GM19467 (cell line): ENCODE measurements around the gene NSMCE3.
A peak's percentile ranks its signal among the peaks of the same experiment; 100 is the strongest.
"Not testable (repeated sequence)": the region's sequence is repeated elsewhere in the genome, so short reads cannot be mapped to it uniquely, and the experiment has no call there.

Experiments used
- ATAC-seq: cut with Tn5 transposase; IDR thresholded peaks from one replicate; pipeline ENCODE4 v1.9.1; 2021; ENCODE audit warnings: mild to moderate bottlenecking, moderate library complexity; ENCODE audit not compliant: unreplicated experiment

The NSMCE3 gene

DNA sequence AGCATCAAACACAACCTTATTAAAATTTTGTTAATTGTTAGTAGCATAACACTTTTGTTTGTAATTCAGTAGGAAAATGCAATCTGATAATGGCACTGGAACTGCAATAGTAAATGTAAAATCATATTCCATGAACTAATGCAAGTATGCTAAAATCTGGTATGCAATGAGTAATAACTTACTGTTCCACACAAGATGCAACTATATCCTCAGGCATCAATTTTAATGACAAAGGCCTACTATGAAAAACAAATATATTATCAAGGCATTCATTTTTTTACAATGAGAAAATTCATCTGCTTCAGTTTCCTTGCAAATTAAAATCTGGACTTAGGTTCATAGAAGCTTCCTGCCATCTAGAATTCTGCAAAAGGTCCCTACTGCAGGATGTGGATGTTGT is 1.4 kb upstream of the NSMCE3 start:
- no peak for ATAC-seq

DNA sequence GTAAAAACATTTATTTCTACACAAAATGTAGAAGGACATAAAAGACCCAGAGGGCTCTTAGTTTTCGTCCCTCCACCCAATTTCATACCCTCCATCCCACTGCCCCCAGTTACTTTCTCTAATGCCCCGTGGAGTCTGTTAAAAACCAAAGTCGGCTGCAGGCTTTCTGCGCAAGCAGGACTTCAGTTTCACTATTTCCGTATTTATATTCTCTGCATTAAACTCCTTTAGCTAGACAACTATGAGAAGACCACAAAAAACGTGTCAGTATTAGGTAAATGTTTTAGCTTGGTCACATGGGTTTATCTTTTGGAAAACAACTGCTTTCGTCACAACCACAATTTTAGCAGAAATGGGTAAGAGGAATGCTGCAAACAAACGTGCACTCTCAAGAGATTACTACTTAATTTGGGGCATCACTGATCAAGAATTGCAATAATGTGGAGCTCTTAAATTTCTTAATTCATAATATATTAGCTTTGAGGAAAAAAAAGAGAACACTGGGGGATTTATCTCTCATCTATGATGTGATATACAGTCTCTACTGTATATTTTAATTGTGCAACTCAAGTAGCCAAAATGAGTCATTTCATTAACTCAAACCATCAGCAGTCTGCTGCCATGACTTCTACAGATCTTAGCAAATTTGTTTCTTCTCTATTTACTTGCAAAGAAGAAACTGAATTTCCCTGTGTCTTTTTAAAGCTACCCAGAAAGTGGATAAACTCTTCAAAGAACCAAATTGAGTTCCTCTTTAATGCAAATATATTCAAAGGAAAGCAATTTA is 740 bp upstream of the NSMCE3 start:
- peak; percentile 30 for ATAC-seq

DNA sequence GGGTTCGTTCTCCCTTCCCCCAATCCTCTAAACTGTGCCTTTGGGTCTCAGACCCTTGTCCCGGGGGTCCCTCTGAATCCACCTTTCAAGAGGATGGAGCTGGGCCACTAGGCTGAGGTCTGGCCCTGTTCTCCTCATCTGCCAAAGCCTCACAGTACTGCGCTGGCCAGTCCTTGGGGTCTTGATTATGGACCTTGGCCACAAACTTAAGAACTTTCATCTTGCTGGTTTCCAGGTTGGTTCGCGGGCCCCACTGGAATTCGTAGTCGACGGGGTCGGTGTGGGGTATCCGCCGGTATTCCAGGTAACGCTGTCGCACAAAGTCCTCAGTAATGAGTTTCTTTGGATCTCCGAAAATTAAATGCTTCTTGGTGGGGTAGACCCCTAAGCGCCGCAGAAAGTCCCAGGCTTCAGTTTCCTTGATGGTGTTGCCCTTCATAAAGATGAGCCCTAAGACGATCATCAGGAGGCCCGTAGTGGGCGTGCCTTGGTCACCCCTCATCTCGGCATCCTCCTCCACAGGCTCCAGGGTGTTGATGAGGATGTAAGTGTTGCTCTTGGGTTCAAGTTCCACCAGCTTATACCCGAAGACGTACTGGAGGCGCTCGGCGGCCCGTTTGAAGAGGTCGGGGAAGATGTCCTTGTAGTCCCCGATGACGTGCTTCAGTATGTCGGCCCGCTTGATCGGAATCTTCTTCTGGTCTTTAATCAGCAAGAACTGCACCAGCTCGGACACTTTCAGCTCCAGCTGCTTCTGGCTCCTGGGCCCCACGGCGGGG is 727 bp downstream of the NSMCE3 start:
- ATAC-seq = peak; percentile 15

DNA sequence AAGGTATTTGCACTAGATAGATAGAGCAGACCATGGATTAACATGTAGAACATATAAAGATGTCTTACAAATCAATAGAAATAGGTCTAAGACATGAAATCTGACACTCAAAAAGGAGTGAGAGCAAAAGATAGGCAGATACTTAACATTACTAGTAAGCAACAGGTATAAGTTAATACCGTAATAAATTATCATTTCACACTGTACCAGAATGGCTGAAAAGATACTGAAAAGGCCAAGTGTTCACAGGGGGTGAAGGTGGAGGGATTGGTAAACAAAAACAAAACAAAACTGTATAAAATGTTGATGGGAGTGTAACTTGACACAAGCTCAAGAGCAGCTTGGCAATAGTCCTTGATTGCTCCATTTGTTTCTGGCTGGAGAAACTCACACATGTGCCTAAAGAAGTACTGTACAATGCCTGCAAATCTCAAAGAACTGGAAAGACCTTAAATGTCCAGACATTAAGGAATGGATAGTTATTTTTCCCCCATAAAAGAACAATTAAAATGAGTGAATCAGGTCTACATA is 3.5 kb downstream of the NSMCE3 start:
- ATAC-seq = no peak

DNA sequence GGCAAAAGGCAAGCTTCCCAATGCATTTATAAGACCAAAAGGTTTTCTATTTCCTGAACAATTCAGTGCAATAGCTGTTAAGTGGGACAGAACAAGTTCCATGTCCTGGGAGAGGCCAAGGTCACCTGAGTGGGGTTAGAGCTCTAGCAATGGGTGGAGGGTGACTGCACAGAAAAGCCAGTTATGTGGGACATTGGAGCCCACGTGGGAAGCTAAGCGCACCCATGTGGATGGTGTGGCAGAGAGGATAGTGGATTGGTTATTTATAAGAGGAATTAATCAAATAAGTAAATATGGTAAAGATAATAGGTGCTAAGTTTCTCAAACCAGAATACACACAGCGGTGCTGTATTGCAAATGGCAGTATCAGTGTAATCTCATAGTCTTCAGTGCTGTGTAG is 6.3 kb downstream of the NSMCE3 start:
- no peak for ATAC-seq

DNA sequence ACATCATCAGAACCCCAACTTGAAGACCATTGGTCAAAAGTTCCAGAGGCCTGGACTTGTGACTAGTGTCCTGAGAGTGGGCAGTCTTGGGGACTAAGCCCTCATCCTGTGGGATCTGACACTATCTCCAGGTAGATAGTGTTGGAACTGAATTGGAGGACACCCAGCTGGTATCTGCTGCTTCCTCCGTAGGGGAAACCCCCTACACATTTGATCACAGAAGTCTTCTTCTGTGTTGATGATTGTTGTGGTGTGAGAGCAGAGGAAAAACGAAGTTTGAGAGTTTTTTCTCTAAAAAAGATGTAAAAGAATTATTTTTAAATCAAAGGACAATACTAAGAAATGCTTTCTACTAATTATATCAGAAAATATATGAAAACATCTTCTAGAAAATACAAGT is 6.9 kb downstream of the NSMCE3 start:
- no peak for ATAC-seq

DNA sequence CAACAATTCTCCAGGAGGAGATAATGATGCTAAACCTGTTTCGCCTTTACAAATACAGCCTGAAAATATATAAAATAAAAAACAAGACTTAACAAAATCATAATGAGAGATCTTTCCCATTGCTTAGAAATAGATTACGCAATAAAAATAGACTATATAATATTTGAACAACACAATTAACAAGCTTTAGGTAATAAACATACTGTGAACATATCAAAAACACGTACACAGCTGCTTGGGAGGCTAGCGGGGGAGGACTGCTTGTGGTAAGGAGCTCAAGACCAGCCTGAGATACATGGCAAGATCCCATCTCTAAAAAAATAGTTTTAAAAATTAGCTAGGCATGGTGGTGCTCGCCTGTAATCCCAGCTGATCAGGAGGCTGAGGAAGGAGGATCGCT is 8.7 kb downstream of the NSMCE3 start:
- ATAC-seq = no peak

DNA sequence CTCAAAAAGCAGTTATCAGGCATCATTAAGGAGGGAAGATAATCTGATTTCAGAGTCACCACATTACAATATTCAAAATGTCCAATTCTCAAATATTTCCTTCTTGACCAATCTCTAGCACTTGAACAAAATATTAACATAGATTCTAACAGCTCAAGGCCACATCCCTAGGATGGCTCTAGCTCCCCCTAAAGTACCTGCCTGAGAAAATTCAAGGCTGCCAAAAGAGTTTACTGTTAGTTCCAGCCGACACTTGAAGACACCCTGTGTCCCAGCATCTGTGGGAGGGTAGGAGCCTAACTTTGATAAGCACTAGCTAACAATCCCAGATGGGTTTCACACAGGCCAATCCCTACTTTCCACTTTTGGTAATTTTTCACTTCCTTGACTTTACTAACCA is 10.4 kb downstream of the NSMCE3 start:
- no peak for ATAC-seq

DNA sequence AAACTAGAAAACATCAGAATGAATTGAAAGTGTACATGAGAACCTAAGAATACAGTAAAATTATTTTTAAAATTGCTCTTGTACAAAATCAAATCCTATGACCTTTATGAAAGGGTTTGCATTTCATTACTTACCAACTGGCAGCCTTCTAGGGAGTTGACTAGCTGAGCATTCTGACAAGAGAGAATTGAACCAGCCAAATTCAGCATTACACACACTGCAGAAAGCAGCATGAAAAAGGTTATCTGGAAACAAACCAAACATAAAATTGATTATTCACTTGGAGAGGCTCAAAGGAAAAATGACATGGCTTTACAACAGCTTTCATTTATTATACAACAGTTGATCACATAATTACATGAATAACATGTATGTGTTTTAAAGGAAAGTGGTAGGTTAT is 17.4 kb downstream of the NSMCE3 start:
- ATAC-seq = no peak

DNA sequence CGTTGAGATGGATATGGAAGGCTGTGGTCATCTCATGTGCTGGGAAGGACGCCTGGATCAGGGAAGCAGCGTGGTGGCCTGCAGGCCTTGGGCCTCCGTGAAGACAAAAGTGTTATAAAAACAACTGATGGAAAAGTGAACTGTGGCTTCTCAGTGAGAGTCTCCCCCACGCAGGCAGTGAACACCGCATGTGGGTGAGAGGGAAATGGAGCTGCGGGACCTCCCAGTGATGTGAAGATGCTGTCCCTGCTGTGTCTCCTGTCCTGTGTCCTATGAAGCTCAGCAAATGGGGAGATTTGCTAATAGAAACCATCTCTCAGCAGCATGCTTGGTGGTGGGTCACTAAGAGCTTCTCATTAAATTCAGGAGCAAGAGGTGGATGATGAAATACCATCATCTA is 25.1 kb downstream of the NSMCE3 start:
- ATAC-seq = no peak

DNA sequence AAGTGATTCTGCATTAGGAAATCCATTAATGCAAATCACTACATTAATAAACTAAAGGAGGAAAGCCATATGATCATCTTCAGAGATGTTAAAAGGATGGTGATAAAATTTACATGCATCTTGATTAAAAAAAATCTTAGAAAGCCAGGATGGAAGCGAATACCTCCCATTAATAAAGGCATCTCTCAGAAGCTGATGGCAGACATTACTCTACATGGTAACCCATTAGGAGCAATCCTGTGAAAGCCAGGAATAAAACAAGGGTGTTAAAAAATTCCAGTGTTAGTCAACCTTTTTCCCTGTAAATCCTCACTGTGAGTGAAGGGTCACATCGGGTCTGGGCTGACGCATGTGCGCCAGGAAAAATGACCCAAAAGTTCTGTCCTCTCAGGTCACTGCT is 25.5 kb downstream of the NSMCE3 start:
- no peak for ATAC-seq

DNA sequence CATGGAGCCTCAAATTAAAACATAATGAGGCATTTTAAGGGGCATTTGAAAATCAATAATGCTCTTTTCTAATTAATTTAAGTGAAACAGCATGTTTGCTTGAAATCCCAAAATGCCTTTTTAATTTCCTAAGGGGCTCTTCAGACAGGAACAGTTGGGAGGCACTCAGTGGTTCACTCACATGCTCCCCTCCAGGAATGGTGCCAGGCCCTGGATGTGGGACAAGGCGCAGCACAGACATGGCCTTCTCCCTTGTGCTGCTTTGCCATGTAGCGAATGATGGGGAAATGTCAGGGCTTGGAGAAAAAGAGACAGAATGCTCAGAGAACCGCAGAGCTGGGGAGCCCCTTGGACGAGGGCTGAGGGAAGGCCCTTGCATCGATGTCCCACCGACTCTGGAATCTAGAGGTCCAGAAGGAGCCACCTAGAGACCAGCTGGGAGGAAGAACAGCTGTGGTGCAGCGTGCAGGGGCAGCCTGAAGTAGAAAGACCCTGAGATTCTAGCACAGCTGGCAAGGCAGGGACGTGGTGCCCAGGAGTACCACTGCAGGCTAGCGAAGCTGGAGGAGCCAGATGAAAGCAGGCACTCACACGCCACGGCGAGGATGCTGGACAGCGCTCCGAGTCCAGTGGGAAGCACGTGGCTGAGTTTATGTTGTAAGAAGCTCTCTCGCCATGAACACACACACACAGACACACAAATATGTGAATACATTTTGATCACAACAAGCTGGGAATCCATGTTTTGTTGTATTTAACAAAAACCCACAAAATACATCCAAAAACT is 27.0 kb downstream of the NSMCE3 start:
- ATAC-seq = no peak

DNA sequence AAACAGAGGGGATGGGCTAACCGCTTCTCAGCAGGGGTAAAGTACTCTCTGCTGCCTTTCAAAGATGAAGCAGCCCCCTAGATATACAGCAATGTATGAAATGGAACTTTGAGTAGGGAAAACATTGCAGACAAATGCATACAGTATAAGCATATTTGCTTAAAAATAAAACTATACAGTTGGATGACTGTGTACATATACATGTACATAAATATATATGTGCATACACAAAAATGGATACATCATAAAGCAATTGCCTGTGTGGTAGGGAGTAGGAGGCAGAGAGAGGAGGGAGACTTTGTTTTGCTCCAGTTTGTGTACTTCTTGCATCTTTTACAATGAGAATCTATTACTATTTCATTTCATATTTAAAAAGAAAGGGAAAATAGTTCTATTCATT is 28.4 kb downstream of the NSMCE3 start:
- no peak for ATAC-seq

DNA sequence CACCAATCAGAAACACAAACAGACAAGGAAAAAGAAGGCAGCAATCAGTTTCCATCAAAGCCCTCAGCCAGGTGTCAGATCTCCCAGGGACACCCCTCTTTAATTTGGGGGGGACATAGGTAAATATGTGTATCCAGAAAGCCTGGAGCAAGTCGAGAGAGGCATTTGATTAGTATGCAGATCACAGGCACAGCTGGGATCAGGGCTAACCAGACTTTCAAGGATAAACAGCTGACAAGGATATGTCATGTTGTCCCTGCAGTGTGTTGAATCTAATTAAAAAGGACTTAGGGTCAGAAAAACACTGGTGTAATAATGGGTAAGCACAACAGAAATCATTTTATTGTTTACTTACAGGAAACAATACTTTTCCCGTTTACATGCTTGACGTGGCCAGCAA is 30.2 kb downstream of the NSMCE3 start:
- ATAC-seq = no peak

DNA sequence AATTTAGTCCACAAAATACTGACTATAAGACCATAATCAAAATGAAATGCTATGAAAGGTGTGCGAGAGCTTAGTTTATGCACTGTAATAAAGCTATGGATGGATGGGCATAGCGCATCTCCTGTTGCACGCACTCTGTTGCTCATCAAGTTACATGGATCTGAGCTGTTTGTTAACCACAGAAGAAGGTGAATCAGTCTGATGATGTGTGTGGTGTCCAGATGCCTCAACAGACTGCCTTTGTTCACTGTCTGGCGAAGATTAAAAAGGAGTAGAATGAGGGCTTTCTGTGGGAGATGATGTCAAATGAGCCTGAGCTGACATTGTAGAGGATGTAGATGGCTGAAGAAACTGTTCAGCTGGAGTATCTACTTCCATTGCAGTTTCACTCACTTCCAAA is 36.1 kb downstream of the NSMCE3 start:
- ATAC-seq = no peak

DNA sequence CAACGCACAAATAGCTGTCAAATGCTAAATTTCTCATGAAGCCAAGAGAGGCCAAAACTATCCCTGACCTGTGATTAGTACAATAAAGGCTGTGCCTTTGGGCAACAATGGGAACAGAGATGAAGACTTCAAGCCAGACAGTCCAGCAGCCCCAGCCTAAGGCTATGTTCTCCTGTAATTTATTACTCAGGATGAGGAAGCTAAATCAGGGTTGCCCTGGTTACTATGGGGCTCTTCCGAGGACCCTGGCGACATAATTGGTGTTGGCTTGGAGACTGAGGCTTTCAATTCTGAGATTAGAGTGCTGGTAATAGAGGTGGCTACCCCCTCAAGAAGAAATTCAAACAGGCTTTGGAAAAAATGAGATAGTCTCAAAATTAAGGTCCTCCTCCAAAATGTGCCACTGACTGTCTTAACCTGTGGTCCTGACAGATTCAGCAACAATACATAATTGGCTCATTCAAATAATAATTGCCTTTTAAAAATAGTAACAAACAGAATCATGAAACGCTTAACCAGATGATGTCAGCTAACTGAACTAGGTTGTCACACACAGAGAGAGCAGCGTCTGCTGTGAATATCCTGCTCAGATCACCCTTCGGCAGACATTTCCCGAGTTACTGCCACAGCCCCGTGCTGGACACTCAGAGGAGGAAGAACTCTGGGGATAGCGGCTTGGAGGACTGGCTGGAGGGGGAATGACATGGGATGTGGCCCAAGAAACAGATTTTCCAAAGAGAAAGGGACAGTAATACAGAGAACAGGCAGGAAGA is 43.0 kb downstream of the NSMCE3 start:
- ATAC-seq = no peak

DNA sequence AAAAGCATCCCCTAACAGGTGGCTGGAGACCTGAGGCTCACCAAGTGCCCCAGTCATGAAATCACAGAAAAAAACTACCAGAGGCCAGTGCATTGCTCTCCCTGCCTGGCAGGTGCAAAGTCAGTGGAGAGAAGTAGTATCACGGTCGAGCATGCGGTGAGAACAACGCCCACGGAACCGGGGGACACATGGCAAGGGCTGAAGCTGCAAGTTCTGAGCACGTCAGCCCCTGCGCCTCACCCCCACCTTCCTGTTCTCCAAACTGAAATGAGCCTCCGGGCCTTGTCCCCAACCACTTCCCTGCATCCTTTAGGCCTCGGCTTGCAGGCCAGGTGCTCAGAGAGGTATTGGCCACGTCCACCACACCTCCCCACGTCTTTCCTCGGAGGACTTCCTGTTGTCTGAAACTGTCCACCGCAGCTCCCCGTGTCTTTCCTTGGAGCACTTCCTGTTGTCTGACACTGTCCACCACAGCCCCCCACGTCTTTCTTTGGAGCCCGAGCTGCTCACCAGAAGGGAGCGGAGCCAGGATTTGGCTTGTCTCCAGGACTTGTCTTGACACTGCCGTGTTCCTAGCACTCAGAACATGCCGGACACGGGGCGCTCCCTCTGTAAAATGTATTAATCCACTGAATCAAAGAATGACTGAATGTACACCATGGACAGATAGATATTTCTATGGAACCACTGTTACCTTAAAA is 43.9 kb downstream of the NSMCE3 start:
- no peak for ATAC-seq

DNA sequence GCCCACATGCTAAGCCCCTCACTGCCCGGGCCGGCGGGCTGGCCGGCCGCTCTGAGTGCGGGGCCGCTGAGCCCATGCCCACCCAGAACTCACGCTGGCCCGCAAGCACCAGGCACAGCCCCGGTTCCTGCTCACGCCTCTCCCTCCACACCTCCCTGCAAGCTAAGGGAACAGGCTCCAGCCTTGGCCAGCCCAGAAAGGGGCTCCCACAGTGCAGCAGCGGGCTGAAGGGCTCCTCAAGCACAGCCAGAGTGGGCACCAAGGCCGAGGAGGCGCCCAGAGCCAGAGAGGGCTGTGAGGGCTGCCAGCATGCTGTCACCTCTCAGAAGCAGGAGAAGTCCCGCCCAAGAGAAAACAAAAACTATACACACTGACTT is 44.6 kb downstream of the NSMCE3 start:
- not testable (repeated sequence) for ATAC-seq

DNA sequence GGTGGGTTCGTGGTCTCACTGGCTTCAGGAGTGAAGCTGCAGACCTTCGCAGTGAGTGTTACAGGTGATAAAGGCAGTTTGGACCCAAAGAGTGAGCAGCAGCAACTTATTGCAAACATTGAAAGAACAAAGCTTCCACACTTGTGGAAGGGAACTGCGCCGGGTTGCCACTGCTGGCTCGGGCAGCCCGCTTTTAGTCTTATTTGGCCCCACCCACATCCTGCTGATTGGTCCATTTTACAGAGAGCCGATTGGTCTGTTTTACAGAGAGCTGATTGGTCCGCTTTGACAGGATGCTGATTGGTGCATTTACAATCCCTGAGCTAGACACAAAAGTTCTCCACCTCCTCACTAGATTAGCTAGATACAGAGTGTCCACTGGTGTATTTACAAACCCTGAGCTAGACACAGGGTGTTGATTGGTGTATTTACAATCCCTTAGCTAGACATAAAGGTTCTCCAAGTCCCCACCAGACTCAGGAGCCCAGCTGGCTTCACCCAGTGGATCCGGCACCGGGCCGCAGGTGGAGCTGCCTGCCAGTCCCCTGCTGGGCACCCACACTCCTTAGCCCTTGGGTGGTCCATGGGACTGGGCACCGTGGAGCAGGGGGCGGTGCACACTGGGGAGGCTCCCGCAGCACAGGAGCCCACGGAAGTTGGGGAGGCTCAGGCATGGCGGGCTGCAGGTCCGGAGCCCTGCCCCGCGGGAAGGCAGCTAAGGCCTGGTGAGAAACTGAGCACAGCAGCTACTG is 45.2 kb downstream of the NSMCE3 start:
- ATAC-seq = not testable (repeated sequence)
